HG03565 (cell line): Measurements from ENCODE around the gene LINGO1.

Experiments
- ATAC-seq: cut with Tn5 transposase; IDR thresholded peaks from one replicate; pipeline ENCODE4 v1.9.1; 2021; ENCODE audit warnings: mild to moderate bottlenecking, moderate library complexity; ENCODE audit not compliant: unreplicated experiment

Gene LINGO1

DNA sequence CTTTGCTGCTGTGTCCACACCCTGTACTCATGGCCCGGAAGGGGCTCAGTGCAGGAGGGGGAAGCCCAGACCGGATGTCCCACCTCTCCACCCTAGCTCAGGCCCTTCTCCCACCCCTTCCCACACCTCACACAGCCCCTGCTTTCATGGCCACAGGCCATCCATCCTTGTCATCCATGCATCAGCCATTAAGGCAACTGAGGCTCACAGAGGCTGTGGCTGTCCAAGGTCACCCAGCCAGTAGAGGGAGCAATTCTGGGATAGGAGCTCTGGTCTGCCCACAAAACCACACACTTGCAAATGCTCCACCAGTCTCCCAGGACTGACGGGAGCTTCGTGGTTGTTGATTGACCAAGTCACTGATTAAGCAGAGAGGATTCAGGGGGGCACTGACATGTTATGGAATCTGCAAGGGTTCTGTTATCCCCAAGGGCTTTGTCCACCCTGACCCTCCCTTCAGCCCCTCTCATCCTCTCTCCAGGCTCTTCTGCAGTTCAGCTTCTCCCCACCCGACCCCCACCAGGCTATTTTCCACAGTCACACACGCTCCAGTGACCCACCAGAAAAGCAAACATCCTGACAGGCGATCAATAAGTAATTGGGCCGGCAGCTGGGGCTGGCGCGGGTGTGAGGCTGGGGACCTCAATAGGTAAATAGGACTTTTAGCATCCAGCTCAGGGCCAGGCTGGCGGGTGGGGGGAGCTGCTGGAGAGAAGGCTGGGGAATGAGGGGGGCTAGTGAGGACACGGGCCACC, 15.1 kb downstream of the LINGO1 start:
- ATAC-seq: no peak

DNA sequence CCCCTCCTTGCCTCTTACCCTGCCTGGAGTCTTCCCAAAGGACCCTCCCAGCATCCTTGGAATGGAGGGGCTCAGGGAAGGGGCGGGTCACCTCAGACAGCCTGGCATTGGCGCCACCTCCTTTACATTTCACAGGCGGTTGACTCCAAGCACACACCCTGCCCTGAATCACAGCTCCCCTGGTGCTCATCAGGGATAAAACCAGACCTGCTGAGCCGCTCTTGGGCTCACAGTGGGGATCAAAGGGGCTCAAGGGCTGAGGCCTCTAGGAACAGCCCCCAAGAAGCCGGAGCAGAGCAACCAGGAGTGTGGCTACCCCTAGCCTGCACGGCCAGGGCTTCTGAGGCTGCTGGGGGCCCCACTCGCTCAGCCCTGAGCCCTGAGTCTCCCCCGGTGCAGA, 16.6 kb downstream of the LINGO1 start:
- no peak for ATAC-seq

DNA sequence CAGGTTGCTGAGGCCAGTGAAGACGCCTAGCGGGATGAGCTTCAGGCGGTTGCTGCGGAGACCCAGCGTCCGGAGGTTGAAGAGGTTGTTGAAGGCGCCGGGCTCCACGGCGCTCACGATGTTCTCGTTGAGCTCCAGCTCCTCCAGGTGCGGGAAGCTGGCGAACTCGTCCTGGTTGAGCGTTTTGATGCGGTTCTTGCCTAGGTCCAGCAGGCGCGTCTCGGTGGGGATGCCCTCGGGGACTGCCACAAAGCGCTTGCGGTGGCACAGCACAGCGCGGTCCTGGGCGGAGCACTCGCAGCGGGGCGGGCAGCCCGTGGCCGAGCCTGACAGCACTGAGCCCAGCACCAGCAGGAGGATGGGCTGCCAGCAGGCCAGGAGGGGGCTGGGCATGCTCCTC, 17.2 kb downstream of the LINGO1 start:
- ATAC-seq: no peak

DNA sequence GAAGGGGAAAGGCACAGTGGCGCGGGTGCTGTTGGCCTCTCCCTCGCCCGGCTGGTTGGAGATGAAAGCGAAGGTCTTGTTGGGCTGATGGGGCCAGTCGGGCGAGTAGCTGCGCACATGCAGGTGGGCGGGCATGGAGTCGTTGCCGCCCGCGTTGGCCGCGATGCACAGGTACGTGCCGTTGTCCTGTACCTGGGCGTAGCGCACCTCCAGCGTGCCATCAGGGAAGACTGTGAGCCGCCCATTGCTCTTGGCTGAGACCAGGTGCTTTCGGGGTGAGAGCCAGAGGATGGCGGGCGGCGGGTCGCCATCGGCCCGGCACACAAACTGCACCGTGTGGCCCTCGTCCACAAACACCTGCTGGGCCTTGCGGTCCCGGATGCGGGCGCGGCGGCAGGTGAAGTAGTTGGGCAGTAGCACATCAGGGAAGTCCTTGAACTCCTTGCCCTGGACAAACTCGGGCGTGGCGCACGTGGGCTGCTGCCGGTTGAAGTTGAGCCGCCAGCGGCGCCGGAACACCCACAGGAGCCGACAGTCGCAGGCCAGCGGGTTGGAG, 18.4 kb downstream of the LINGO1 start:
- no peak for ATAC-seq

DNA sequence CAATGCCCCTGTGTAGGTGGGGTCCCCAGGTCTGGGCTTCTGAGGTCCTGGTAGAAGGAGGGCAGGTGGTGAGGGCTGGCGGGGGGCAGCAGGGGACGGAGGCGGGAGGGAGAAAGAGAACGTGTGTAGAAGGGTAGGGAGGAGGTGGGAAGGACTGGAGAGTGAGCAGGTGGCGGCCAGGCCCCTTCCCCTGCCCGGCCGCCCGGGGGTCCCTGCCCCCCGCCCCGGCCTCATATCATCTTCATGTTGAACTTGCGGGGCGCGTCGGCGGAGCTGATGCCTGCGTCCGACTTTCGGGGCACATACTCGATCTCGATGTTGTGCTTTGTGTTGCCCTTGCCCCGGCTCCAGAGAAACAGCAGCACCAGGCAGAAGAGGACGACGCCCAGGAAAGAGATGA, 18.9 kb downstream of the LINGO1 start:
- no peak for ATAC-seq

DNA sequence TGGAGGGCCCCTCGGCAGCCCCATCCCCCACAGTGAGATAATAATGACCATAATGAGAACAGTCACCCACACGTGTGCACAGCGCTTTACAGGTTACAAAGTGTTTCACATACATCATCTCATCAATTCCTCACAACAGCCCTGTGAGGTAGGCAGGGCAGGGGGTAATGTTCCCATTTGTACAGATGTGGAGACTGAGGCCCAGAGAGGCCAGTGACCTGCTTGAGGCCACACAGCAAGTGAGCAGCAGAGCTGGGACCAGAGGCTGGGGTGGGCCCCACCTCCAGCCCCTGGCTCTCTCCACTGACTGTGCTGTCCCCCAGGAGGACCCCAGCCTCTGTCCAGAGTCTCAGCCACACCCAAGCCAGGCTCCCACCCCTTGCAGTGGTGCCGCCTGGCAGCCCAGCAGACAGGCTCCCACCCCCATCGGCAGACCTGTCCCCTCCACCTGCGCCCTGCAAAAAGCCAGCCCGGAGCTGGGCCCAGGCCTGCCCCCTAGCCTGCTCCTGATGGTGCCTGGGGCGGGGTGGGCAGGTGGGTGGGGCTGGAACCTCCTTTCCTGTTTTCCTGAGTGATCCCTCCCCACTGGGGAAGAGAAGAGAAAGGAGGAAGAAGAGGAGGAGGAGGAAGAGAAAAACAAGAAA, 19.6 kb downstream of the LINGO1 start:
- no peak for ATAC-seq

DNA sequence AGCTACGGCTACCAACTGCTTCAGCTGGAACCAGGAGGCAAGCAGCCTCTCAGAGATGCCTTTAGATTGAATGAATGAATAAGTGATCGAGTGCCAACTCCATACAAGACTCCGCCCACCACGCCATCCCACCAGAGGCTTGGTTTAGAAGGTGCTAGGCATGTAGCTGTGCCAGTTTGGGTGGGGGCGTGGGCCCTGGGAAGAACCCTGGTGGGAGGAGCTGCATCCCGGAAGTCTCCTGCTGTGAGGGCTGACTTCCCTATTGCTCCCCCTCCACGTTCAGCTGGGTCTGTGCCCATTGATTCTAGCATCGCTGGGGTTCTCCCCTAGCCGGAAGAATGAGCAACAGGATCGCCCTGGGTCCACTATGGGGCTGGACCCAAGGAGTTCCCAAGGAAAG, 20.9 kb downstream of the LINGO1 start:
- ATAC-seq: no peak

DNA sequence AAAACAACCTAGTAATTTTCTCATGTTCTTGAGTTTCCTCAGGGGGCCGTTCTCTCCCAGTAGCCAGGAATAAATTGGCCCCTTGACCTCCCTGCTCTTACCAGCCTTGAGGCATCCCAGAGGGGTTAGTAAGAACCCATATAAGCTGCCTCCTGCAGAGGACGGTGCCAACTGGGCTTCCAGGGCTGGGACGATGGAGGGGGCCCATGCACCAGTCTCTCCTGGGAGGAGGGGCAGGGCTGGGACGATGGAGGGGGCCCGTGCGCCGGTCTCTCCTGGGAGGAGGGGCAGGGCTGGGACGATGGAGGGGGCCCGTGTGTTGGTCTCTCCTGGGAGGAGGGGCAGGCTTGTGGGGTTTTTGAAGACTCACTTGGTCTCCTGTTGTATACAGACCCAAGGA, 22.0 kb downstream of the LINGO1 start:
- ATAC-seq: no peak

DNA sequence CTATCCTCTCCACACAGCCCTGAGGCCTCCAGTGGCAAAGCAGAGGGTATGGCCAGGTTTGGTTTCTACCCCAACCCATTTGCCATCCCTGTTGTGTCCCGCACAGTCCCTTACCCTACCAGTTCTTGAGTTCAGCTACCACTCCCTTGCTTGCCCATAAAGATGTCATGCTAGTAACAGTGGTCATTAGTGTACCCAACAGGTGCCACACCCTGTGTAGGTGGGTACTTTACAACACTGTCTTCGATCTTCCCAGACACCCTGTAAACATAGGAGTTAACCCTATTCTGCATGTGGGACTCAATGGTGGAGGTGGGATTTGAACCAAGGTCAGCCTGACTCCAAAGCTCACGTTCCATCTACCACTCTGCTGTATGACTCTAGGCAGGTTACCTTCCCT, 23.2 kb downstream of the LINGO1 start:
- ATAC-seq: no peak

DNA sequence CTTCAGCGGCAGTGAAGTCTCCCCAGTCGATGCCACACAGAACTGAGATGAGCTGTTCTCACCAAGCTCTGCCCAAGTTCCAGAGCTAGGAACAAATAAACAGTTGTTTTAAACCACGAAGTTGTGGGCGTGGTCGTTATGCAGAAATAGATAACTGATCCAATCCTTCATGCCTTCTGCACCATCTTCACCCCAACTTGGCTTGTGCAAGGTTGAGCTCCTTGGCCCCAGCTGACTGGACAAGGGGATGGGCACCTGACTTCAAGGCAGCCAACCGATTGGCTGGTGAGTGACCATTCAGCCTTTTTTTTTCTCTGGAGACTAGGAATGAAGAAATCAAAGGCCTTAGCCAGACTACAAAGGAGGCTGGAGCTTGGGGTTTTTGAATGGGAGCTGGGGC, 23.9 kb downstream of the LINGO1 start:
- no peak for ATAC-seq

DNA sequence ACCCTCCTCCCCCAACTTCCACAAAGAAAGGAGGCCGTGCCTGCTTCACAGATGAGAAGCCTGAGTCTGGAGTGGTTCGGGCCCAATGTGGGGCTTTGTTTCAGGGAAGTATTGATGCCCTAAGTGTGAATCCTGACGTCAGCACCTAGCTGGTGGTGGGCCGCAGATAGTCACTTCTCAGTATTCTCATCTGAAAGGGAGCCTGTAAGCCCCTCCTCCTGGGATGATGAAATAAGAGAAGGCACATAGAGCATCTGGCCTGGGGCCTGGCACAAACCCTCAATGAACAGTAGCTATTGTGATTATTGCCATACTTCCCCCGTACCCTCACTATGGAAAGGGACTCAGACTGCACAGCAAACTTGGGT, 24.8 kb downstream of the LINGO1 start:
- no peak for ATAC-seq

DNA sequence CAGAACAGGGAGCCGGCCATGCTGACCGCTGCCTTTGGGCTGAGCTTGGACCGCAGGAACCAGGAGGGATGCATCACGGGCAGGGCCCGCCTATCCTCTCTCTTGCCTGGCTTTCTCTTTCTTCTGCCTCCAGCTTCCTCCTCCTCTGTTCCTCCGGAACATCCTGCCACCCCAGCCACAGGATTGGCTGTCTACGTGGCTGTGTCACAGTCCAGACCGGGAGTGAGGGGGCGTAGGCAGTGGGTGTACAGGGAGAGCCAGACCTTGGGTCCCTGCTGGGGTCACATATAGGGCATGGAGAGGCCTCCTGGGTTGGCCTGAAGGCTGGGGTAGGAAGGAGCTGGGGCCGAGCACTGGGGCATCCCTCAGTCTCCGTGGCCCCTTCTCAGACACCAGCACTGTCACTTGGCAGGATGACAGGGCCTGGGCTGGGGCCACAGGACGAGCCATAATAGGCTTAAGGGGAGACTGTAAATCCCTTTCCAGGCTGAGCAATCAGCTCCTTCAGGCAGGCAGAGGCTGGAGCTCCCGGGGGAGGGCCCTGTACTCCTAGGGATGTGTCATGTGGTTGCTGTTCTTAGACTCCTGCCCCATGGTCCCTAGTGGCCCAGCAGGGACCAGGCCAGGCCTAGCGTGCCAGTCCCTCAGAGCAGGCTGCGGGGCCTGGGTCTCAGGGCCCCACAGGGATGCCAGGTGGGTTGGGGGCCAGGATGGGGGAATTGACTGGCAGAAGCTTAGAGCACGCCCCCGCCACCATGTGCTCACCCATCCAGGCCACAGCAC, 25.4 kb downstream of the LINGO1 start:
- no peak for ATAC-seq

DNA sequence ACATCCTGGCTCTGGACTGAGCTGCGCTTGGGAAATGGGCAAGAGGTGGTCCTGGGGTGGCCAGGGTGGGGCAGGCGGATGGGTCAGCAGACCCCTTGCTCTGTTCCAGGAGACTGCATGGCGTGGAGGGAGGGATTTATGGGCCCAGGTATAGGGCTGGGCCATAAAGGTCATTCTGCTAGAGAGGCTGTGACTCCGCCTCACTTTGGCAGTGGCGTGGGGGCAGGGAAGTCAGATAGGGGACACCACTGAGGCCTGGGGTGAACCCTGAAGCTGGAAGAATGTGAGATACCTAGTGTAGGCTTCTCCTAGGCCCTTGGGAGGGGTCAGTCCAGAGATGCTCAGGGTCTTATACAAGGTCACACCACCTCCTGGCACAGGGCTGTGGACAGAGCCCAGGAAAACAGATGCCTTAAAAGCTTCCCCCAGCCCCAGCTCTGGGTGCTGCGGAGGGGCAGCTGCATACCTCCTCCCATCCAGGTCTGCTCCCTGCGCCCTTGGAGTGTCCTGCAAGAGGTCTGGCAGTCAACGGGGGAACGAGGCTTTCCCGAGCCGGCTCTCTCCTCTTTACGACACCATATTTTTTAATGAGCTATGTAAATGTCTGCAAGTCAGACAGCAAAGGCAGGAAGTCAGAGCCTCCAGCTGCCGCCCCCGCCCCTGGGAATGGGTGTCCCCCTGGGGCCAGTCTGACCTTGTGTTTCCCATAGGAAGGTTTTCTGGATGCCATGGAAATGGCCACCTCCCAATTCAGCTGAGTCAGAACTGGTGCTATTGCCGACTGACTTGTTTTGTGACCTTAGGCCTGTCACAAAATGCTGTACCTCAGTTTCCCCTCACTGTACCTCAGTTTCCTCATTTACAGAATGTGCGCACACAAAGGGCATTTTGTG, 26.3 kb downstream of the LINGO1 start:
- ATAC-seq: no peak

DNA sequence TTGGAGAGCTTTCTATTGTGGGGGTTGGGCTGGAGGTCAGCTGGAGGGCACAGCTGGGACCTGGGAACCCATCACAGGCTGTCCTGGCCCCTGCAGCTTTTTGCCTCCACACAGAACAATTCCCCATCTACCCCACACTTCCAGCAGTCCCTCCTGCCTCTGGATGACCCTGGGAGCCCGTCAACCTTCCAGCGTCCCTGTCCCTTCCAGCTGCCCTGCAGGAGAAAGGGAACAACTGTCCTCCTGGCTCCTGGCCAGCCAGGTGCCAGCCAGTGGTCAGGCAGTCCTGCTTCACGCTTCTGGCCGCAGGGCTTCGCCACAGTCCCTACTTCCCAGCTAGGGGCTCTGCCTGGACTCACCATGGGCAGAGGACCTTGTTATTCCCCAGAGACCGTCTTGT, 27.2 kb downstream of the LINGO1 start:
- ATAC-seq: no peak

DNA sequence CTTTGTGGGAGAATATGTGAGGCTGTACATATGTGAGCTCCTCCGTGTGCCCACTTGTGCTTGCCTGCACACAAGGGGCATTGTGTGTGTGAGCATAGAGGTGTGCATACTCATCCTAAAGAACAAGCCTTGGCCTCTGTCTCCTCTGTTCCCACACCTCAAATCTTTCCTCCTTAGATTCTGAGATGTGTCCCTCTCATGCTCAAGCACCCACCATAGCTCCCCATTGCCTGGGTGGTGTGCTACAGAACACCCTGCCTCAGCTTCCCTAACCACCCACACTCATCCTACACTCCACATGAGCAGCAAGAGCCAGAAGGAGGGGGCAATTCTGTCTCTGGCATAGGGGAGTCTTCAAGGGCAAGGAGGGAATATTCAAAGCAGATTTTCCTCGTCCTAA, 27.7 kb downstream of the LINGO1 start:
- no peak for ATAC-seq

DNA sequence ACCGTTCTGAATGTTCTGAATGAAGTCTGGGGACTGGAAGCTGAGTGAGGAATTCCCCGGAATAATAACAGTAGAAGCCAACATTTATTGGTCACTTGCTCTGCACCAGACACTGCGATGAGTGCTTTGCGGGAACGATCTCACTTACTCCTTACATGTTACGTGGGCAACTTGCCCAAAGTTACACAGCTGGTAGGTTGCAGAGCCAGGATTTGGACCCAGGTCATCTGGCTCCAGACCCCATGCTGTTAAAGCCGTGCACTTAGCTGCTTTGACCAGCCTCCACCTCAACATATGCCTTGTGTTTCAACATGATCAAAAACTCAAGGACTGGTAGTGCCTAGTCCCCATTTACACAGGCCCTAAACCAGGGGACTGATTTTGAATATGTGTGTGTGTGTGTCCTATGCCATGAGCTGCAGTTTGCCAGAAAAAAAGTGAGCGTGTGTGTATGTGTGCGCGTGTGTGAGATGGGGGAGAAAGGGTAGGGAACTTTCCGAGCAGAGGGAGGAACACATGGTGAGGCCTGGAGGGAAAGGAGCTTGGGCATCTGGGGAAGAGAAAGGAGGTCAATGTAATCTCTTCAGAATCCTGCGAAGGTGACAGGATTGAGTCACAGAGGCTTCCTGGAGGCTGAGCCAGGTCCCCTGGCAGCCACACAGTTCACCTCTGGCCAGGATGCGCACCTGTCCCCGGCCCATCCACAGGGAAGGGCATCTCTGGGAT, 28.9 kb downstream of the LINGO1 start:
- ATAC-seq: no peak

DNA sequence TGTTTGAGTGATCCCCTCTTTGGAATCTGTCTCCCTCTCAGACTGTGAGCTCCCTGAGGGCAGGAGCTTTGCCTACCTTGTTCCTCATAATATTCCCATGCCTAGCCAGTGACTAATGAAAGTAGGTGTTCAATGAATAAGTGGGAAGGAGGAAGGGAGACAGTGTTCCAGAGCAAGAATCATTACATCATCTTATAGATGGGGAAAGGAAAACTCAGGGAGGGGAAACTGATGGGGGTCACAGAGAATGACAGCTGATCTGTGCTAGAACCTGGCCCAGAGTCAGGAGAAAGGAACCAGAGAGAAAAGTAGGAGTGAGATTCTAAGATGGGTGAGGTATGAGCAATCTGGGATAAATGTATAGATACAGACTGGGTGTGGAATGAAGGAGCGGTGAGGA, 29.9 kb downstream of the LINGO1 start:
- ATAC-seq: no peak

DNA sequence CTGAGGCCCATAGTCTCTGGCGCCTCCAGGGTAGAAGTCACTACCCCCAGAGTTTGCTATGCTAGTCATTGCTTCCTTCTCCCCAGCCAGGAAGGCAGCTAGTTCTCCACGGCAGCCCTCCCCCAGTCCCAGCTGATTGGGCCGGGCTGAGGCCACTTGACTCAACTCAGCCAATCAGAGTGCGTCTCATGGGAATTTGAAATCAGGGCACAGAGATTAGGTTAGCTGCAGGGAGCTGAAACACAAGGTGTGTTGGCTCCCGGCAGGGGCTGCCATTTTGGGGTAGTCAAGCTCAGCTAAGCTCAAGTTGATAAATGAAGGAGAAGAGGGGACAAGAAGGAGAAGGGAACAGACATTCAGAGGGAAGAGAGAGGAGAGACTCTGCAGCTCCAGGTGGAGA, 32.8 kb downstream of the LINGO1 start:
- ATAC-seq: no peak

DNA sequence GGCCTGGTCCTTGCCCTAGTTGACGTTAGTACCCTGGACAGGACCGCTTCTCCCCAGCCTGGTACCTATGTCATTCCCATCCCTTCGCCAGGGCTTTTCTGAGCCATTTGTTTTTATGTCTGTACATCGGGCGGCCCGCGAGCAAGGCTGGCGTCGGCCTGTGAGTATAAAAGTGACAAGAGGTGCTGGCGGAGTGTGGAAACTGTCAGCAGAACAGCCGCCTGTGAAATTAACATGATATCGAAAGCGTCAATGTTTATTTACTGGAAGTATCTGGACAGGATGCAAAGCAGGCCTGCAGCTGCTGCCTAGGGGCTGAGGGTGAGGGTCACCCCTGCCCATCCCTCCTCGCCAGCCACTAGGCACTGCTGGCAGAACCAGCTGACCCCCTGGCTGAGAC, 33.4 kb downstream of the LINGO1 start:
- ATAC-seq: no peak

DNA sequence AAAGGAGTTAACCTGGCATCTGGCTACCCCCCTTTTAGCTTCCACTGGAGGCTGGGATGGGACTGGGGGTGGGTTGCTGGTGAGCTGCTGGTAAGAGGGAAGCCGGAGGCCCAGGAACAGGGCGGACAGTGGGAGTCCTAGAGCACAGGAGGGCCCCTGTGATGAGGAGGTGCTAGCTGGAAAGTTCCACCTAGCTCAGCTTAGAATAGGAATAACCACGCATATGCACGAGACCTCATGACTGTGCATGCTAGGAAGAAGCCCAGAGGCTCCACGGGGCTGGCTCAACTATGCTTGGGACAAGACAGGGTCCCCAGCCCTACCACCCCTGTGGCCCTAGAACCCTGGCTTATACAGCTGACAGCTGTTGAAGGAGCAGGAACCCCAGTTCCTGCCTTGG, 34.1 kb downstream of the LINGO1 start:
- no peak for ATAC-seq
